Left ventricle myocardium inferior (tissue), 1 donor: ENCODE measurements around the gene SMARCAD1. TPM values are rescaled to one million over a fixed set of nuclear protein-coding genes. Genes with fewer than 3 reads are reported as not detected.

Experiments
- DNase-seq: peaks from one replicate; pipeline ENCODE4 v3.0.0-alpha.2; 2020
- H3K27ac ChIP-seq: fragments of 200-600 bp; replicated peaks from 2 replicates; pipeline ENCODE4 v1.8.0; 2021
- H3K27me3 ChIP-seq: fragments of 200-600 bp; 2 replicates; pipeline ENCODE4 v1.8.0; 2021; ENCODE audit warnings: low read depth
- H3K36me3 ChIP-seq: fragments of 200-600 bp; 2 replicates; pipeline ENCODE4 v1.8.0; 2021
- H3K4me1 ChIP-seq: fragments of 200-600 bp; 2 replicates; pipeline ENCODE4 v1.8.0; 2021
- H3K4me3 ChIP-seq: fragments of 200-600 bp; 2 replicates; pipeline ENCODE4 v1.8.0; 2021; ENCODE audit warnings: mild to moderate bottlenecking, moderate library complexity
- H3K9me3 ChIP-seq: fragments of 200-600 bp; replicated peaks from 2 replicates; pipeline ENCODE4 v1.8.0; 2021
- intact Hi-C: fragments of 100-400 bp; cut with micrococcal nuclease; formaldehyde crosslinking; loops from one replicate; pipeline ENCODE4 v1.11.0; 2022
- total RNA-seq: library from RNA; stranded (reverse); fragmentation: NEBNext Ultra II Directional; extraction: Animal tissue kit (Norgen Biotek cat#: 25700); gene quantifications from one replicate; pipeline ENCODE4 v1.2.1, GENCODE V29; 2021
- TF ChIP-seq, protein P1 (sequence below): fragments of 200-600 bp; IDR thresholded peaks from 2 replicates; pipeline ENCODE4 v1.8.0; 2021; ENCODE audit warnings: antibody characterized with exemption, mild to moderate bottlenecking, borderline replicate concordance
- donor health status: DM: no; HTN: yes; CAD: no; lungs with severe emphysema.

Gene SMARCAD1
- total RNA-seq, 1 donor from 2014 or later: 9.5 TPM

DNA sequence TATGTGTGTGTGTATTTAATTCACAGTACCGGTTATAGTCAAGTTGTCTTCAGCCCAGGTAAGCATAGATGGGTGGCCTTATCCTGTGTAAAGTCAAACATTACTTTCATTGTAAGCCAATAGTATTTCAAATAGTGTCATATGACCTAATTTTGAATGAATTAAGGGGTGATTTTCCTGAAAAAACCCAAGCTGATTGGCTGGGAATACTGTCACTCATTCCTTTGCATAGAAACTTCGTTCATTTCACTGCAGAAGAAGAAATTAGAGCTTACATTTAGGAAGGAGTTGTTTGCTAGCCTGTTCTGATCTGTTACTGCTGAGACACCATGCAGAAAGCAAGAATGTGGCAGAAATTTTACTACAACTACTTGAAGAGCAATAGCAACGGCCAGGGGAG, 45.4 kb downstream of the SMARCAD1 start:
- H3K4me1 ChIP-seq: no peaks in the 10 kb centered on the region
- no peaks in the 10 kb centered on the region for H3K27me3 ChIP-seq
- TF ChIP-seq, protein P1, sequence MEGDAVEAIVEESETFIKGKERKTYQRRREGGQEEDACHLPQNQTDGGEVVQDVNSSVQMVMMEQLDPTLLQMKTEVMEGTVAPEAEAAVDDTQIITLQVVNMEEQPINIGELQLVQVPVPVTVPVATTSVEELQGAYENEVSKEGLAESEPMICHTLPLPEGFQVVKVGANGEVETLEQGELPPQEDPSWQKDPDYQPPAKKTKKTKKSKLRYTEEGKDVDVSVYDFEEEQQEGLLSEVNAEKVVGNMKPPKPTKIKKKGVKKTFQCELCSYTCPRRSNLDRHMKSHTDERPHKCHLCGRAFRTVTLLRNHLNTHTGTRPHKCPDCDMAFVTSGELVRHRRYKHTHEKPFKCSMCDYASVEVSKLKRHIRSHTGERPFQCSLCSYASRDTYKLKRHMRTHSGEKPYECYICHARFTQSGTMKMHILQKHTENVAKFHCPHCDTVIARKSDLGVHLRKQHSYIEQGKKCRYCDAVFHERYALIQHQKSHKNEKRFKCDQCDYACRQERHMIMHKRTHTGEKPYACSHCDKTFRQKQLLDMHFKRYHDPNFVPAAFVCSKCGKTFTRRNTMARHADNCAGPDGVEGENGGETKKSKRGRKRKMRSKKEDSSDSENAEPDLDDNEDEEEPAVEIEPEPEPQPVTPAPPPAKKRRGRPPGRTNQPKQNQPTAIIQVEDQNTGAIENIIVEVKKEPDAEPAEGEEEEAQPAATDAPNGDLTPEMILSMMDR: no peak
- intact Hi-C loops: no loop called here
- H3K4me3 ChIP-seq: no peak overlapping the region
- H3K36me3 ChIP-seq: peaks cover 34% of the 10 kb centered on the region
- no peak for DNase-seq
- H3K9me3 ChIP-seq: no peaks in the 10 kb centered on the region
- H3K27ac ChIP-seq: no peak overlapping the region

DNA sequence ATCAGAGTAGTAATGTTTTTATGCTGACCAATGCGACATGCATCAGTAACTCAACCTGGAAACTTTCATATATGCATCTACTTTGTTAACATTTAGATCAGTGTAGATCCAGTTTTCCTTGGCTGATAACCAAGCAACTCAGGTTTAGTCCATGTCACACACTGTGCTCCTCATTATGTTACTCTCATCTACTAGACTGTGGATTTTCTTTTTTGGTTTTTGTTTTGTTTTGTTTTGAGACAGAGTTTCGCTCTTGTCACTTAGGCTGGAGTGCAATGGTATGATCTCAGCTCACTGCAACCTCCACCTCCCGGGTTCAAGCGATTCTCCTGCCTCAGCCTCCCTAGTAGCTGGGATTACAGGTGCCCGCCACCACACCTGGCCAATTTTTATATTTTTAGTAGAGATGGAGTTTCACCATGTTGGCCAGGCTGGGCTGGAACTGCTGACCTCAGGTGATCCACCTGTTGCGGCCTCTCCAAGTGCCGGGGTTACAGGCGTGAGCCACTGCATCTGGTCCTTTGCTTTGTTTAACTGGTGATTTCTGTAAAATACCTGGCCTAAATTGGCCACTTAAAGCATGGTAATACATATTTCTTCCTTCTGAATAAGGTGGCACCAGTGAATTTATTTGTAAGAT, 48.6 kb downstream of the SMARCAD1 start:
- Histone ChIP-seq H3K4me3 (no peak overlapping the region), H3K9me3 (no peaks in the 10 kb centered on the region), H3K36me3 (peaks cover 20% of the 10 kb centered on the region), H3K27ac (no peak overlapping the region), H3K27me3 (no peaks in the 10 kb centered on the region), H3K4me1 (no peaks in the 10 kb centered on the region)
- intact Hi-C loops: no loop called here
- TF ChIP-seq, protein P1: no peak
- DNase-seq: no peak

DNA sequence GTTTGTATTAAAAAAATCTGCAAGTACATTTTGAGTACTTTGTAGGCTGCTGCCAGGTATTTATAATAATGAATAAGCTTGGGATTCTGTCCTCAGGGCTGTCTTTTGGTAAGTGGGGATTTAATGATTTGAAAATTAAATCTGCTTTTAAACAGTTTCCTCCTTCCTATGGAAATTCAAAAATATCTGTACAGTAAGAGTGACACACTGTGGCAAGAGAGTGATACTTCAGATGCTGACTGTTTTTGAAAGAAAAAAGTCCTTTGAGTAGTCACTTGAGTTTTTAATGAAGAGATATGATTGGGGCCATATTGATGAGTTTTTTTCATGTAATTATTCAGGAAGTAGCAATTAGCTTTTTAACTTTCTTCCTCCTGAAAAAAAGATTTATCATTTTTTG, 49.2 kb downstream of the SMARCAD1 start:
- intact Hi-C loops: no loop called here
- no peaks in the 10 kb centered on the region for H3K9me3 ChIP-seq
- DNase-seq: no peak
- no peak overlapping the region for H3K4me3 ChIP-seq
- H3K27ac ChIP-seq: no peak overlapping the region
- peaks cover 19% of the 10 kb centered on the region for H3K36me3 ChIP-seq
- H3K4me1 ChIP-seq: no peaks in the 10 kb centered on the region
- no peaks in the 10 kb centered on the region for H3K27me3 ChIP-seq
- TF ChIP-seq, protein P1: peak; percentile 53

DNA sequence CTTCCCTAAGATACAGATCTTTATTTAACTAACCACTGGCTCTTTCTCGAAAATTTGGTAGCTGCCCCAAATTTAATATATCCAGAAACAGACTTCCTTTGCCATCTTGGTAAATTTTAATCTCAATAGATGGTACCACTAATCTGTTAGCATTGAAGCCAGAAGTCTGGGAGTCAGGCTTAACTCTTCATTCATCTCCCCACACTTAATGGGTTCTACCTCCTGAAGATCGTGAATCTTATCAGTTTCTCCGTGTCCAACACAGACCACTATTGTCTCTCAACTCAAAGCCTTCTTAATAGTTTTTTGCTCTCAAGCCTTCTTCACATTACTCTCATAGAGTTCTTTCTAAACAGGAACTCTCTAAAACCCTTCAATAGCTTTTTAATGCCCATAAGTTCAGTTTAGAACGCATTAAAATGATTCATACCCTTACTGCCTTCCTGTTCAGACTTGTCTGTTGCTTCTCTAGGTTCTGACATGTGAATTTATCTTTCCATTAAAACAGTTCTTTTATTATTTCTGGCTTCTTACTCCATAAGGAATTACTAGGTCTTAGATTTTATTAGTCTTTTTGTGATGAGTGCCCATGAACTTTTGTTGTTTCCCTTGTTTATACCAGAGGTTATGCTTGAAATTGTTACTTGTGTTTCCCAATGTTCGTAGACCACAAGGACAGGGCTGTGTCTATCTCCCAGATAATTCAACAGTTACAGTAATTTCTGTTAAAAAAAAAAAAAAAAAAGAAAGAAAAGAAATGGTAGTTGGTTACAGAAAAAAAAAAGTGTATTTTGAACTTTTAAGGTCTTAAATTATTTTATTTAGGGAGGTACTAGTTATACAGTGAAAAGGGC, 54.7 kb downstream of the SMARCAD1 start:
- Histone ChIP-seq H3K4me1 (no peaks in the 10 kb centered on the region), H3K36me3 (peaks cover 23% of the 10 kb centered on the region), H3K9me3 (no peaks in the 10 kb centered on the region), H3K27ac (no peak overlapping the region), H3K27me3 (no peaks in the 10 kb centered on the region), H3K4me3 (no peak overlapping the region)
- DNase-seq: no peak
- TF ChIP-seq, protein P1: no peak
- intact Hi-C loops: no loop called here

DNA sequence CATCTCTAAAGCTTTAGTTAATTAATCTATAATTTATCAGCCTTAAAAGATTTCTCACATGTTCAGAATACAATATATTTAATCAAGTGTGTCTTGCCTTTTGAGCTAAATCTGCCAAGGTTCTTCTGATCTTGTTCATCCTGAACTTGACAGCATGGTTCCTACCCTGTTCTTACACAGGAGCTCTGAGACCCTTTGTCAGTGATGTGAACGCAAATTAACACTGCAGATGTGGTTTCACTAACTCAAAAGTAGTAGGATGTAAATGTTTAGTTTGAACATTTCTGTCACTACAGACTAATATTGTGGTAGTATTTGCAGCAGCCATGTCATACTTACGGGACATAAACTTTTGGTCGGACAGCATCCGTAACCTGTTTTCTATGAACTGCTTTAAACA, 59.4 kb downstream of the SMARCAD1 start:
- intact Hi-C loops: no loop called here
- TF ChIP-seq, protein P1: no peak
- Histone ChIP-seq H3K4me1 (no peaks in the 10 kb centered on the region), H3K4me3 (no peak overlapping the region), H3K36me3 (peaks cover 35% of the 10 kb centered on the region), H3K27ac (no peak overlapping the region), H3K9me3 (no peaks in the 10 kb centered on the region), H3K27me3 (no peaks in the 10 kb centered on the region)
- DNase-seq: no peak
